ENCODE measurements around the gene PLXDC2. TPM values are rescaled to one million over a fixed set of nuclear protein-coding genes. Genes with fewer than 3 reads are reported as not detected.

PLXDC2 gene
- total and polyA plus RNA-seq, 2 donors (not counting 1 experiment from before 2014, with no cell fraction given): 0.07 TPM

GRCh38 chr10:19824381-19825342, 8.4 kb downstream of the PLXDC2 start:
- H4K20me1 ChIP-seq (ENCODE audit: control insufficient read depth, insufficient read depth, low read length, poor library complexity, severe bottlenecking): no peaks in the 10 kb centered on the region
- H3K9ac ChIP-seq (ENCODE audit: low read length): no peak overlapping the region
- no peaks in the 10 kb centered on the region for H3K9me3 ChIP-seq (ENCODE audit: control extremely low read depth in 1 of 3, control insufficient read depth in 2 of 3, insufficient read depth in 1 of 3, low read length in 2 of 3)
- H3K27ac ChIP-seq (ENCODE audit: low read length in 2 of 2): no peak overlapping the region
- H3K4me1 ChIP-seq (ENCODE audit: control insufficient read depth in 2 of 2, insufficient read depth in 2 of 2, low read length in 2 of 2): no peaks in the 10 kb centered on the region
- TF ChIP-seq, protein P1, sequence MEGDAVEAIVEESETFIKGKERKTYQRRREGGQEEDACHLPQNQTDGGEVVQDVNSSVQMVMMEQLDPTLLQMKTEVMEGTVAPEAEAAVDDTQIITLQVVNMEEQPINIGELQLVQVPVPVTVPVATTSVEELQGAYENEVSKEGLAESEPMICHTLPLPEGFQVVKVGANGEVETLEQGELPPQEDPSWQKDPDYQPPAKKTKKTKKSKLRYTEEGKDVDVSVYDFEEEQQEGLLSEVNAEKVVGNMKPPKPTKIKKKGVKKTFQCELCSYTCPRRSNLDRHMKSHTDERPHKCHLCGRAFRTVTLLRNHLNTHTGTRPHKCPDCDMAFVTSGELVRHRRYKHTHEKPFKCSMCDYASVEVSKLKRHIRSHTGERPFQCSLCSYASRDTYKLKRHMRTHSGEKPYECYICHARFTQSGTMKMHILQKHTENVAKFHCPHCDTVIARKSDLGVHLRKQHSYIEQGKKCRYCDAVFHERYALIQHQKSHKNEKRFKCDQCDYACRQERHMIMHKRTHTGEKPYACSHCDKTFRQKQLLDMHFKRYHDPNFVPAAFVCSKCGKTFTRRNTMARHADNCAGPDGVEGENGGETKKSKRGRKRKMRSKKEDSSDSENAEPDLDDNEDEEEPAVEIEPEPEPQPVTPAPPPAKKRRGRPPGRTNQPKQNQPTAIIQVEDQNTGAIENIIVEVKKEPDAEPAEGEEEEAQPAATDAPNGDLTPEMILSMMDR (IDR thresholded peaks at IDR 0.05): no peak
- no peak for TF ChIP-seq EZH2 (IDR thresholded peaks at IDR 0.05; ENCODE audit: borderline replicate concordance, insufficient read depth, low read depth, low read length, poor library complexity, severe bottlenecking)
- H2AFZ ChIP-seq (ENCODE audit: insufficient read depth, low read depth, low read length, poor library complexity, severe bottlenecking): no peak overlapping the region
- DNase-seq (no peak), ATAC-seq (ENCODE audit: low read depth) (no peak)
- H3K27me3 ChIP-seq (replicated peaks in 1 of 4; ENCODE audit: control extremely low read depth in 1 of 4, control insufficient read depth in 3 of 4, insufficient read depth in 4 of 4, low read length in 3 of 4): no peaks in the 10 kb centered on the region
- H3K27ac Mint-ChIP-seq: no peak overlapping the region
- H3K36me3 ChIP-seq (replicated peaks in 1 of 2; ENCODE audit: control extremely low read depth in 1 of 2, control insufficient read depth in 1 of 2, extremely low read depth in 1 of 2, insufficient read depth in 2 of 2, low read length in 1 of 2): no peaks in the 10 kb centered on the region
- H3K4me3 ChIP-seq (ENCODE audit: control extremely low read depth in 1 of 5, extremely low read depth in 1 of 5, insufficient read depth in 1 of 5, low read depth in 2 of 5, low read length in 4 of 5): no peak overlapping the region
- H3K27me3 Mint-ChIP-seq: no peaks in the 10 kb centered on the region
- H3K9me3 Mint-ChIP-seq (ENCODE audit: insufficient read depth): no peaks in the 10 kb centered on the region
- ChIA-PET POLR2A (no interaction called here), CTCF (no interaction called here)
- intact Hi-C loops (cut with micrococcal nuclease): loop anchor here (10.0 kb wide), 1 partner anchor 1100 kb away; no protein-coding TSS in a partner anchor
- no peaks in the 10 kb centered on the region for H3K79me2 ChIP-seq (ENCODE audit: control insufficient read depth, insufficient read depth, low read length)
- 80% methylated on average over 1 of the region's 5 CpGs for WGBS (ENCODE audit: insufficient coverage)
- H3K4me2 ChIP-seq (replicated peaks; ENCODE audit: low read depth, low read length, poor library complexity, severe bottlenecking): no peak overlapping the region
- no peaks in the 10 kb centered on the region for H3K4me1 Mint-ChIP-seq
- H3K4me3 Mint-ChIP-seq: no peak overlapping the region

- H3K4me2 ChIP-seq (replicated peaks; ENCODE audit: low read depth, low read length, poor library complexity, severe bottlenecking): no peak overlapping the region
- CTCF ChIA-PET: no interaction called here
- H2AFZ ChIP-seq (ENCODE audit: insufficient read depth, low read depth, low read length, poor library complexity, severe bottlenecking): no peak overlapping the region
- no peaks in the 10 kb centered on the region for H3K4me1 Mint-ChIP-seq
- no peaks in the 10 kb centered on the region for H3K36me3 ChIP-seq (replicated peaks in 1 of 2; ENCODE audit: control extremely low read depth in 1 of 2, control insufficient read depth in 1 of 2, extremely low read depth in 1 of 2, insufficient read depth in 2 of 2, low read length in 1 of 2)
- H3K79me2 ChIP-seq (ENCODE audit: control insufficient read depth, insufficient read depth, low read length): no peaks in the 10 kb centered on the region
- DNase-seq (no peak), ATAC-seq (ENCODE audit: low read depth) (no peak)
- H3K9ac ChIP-seq (ENCODE audit: low read length): no peak overlapping the region
- no peak overlapping the region for H3K27ac Mint-ChIP-seq
- H3K4me3 ChIP-seq (ENCODE audit: control extremely low read depth in 1 of 5, extremely low read depth in 1 of 5, insufficient read depth in 1 of 5, low read depth in 2 of 5, low read length in 4 of 5): no peak overlapping the region
- H4K20me1 ChIP-seq (ENCODE audit: control insufficient read depth, insufficient read depth, low read length, poor library complexity, severe bottlenecking): no peaks in the 10 kb centered on the region
- H3K27me3 ChIP-seq (replicated peaks in 1 of 4; ENCODE audit: control extremely low read depth in 1 of 4, control insufficient read depth in 3 of 4, insufficient read depth in 4 of 4, low read length in 3 of 4): no peaks in the 10 kb centered on the region
- H3K9me3 ChIP-seq (ENCODE audit: control extremely low read depth in 1 of 3, control insufficient read depth in 2 of 3, insufficient read depth in 1 of 3, low read length in 2 of 3): no peaks in the 10 kb centered on the region
- no peaks in the 10 kb centered on the region for H3K4me1 ChIP-seq (ENCODE audit: control insufficient read depth in 2 of 2, insufficient read depth in 2 of 2, low read length in 2 of 2)
- no peak overlapping the region for H3K27ac ChIP-seq (ENCODE audit: low read length in 2 of 2)
- intact Hi-C loops (cut with micrococcal nuclease): loop anchor here (10.0 kb wide), 1 partner anchor 1099 kb away; no protein-coding TSS in a partner anchor
- no peaks in the 10 kb centered on the region for H3K9me3 Mint-ChIP-seq (ENCODE audit: insufficient read depth)
- no peaks in the 10 kb centered on the region for H3K27me3 Mint-ChIP-seq
- no peak overlapping the region for H3K4me3 Mint-ChIP-seq
- POLR2A ChIA-PET: no interaction called here
- TF ChIP-seq, protein P1 (IDR thresholded peaks at IDR 0.05): no peak
- no peak for TF ChIP-seq EZH2 (IDR thresholded peaks at IDR 0.05; ENCODE audit: borderline replicate concordance, insufficient read depth, low read depth, low read length, poor library complexity, severe bottlenecking)
- WGBS (ENCODE audit: insufficient coverage): no CpG with 5 or more reads among the region's 2 CpGs
These were observed 9.5 kb downstream of the PLXDC2 start for GRCh38 chr10:19825700-19826099.

All from B cell (primary cell).